ENCODE data around the gene PPFIA3. TPM values are rescaled to one million over a fixed set of nuclear protein-coding genes. Genes with fewer than 3 reads are reported as not detected.
A peak's percentile ranks its signal among the peaks of the same experiment; 100 is the strongest.

The PPFIA3 gene
- total and polyA plus RNA-seq, 9 donors, result 0.55 to 6.1 (median 3.2) TPM

GRCh38 chr19:49104229-49104864 is 15.0 kb upstream of the PPFIA3 start:
- no peaks in the 10 kb centered on the region for H3K36me3 ChIP-seq
- H3K4me3 ChIP-seq, result no peak overlapping the region
- 69 to 73% (median 72%) methylated on average over 30 of the region's 30 CpGs for WGBS, 3 donors
- no peaks in the 10 kb centered on the region for H3K9me3 ChIP-seq
- no peak overlapping the region for H3K27ac ChIP-seq
- intact Hi-C loops (cut with DNase I), result loop anchor here in 1 of 4 donors (5.0 kb wide), 1 partner anchor 43 kb away; no protein-coding TSS in a partner anchor
- H3K27me3 ChIP-seq, result no peaks in the 10 kb centered on the region
- TF ChIP-seq POLR2A (IDR thresholded peaks at IDR 0.05) (no peak), CTCF (IDR thresholded peaks at IDR 0.05) (no peak), EP300 (IDR thresholded peaks at IDR 0.05) (no peak)
- H3K4me1 ChIP-seq (ENCODE audit: insufficient read depth), result no peaks in the 10 kb centered on the region
- DNase-seq, result no peak

GRCh38 chr19:49106648-49107135 is 12.7 kb upstream of the PPFIA3 start:
- H3K27ac ChIP-seq, result no peak overlapping the region
- H3K4me3 ChIP-seq, result no peak overlapping the region
- 61 to 63% (median 62%) methylated on average over 12 of the region's 12 CpGs for WGBS, 3 donors
- no peaks in the 10 kb centered on the region for H3K9me3 ChIP-seq
- no peaks in the 10 kb centered on the region for H3K4me1 ChIP-seq (ENCODE audit: insufficient read depth)
- intact Hi-C loops (cut with DNase I), result no loop called here
- peak in 2 of 5 donors; percentile 47 to 66 for DNase-seq
- peak in 2 of 3 donors; percentile 32 to 36 for TF ChIP-seq CTCF (IDR thresholded peaks at IDR 0.05)
- TF ChIP-seq POLR2A (IDR thresholded peaks at IDR 0.05), result no peak
- no peaks in the 10 kb centered on the region for H3K36me3 ChIP-seq
- H3K27me3 ChIP-seq, result no peaks in the 10 kb centered on the region

- intact Hi-C loops (cut with DNase I), result no loop called here
- 88 to 91% (median 90%) methylated on average over 93 of the region's 93 CpGs for WGBS, 3 donors
- H3K36me3 ChIP-seq, result no peaks in the 10 kb centered on the region
- H3K4me1 ChIP-seq (ENCODE audit: insufficient read depth), result no peaks in the 10 kb centered on the region
- no peak overlapping the region for H3K4me3 ChIP-seq
- H3K27me3 ChIP-seq, result no peaks in the 10 kb centered on the region
- TF ChIP-seq POLR2A (IDR thresholded peaks at IDR 0.05) (no peak), EP300 (IDR thresholded peaks at IDR 0.05) (no peak), CTCF (IDR thresholded peaks at IDR 0.05) (no peak)
- no peak overlapping the region for H3K27ac ChIP-seq
- DNase-seq, result no peak
- H3K9me3 ChIP-seq, result no peaks in the 10 kb centered on the region
Measured at GRCh38 chr19:49107625-49108459, 11.5 kb upstream of the PPFIA3 start.

GRCh38 chr19:49109051-49109450 is 10.3 kb upstream of the PPFIA3 start:
- Histone ChIP-seq H3K4me3 (no peak overlapping the region), H3K27me3 (no peaks in the 10 kb centered on the region), H3K27ac (no peak overlapping the region), H3K36me3 (no peaks in the 10 kb centered on the region), H3K4me1 (ENCODE audit: insufficient read depth) (peaks cover 4% of the 10 kb centered on the region), H3K9me3 (no peaks in the 10 kb centered on the region)
- no peak for DNase-seq
- TF ChIP-seq CTCF (IDR thresholded peaks at IDR 0.05) (no peak), EP300 (IDR thresholded peaks at IDR 0.05) (no peak), POLR2A (IDR thresholded peaks at IDR 0.05) (no peak)
- 72 to 76% (median 73%) methylated on average over 5 of the region's 5 CpGs for WGBS, 3 donors
- intact Hi-C loops (cut with DNase I), result no loop called here
